Measurements from ENCODE around the gene LINGO4.

GRCh38 chr1:151805066-151805820 is at the start of gene LINGO4:
- TF ChIP-seq CTCF (IDR thresholded peaks at IDR 0.05) = no peak
- no peak for TF ChIP-seq POLR2A (IDR thresholded peaks at IDR 0.05)
